Measurements from ENCODE around the gene SNX8. TPM values are rescaled to one million over a fixed set of nuclear protein-coding genes. Genes with fewer than 3 reads are reported as not detected.

SNX8 gene
- polyA plus RNA-seq, 1 donor from 2014 or later = 5.7 TPM

GRCh38 chr7:2354939-2355704 lies 40.9 kb upstream of the SNX8 start:
- Histone ChIP-seq H3K27ac (ENCODE audit: low read length) (peak overlapping the region; percentile 37), H4K20me1 (ENCODE audit: insufficient read depth) (no peaks in the 10 kb centered on the region), H2AFZ (ENCODE audit: low read depth, low read length) (no peak overlapping the region)

GRCh38 chr7:2354186-2354938 lies 40.1 kb upstream of the SNX8 start, which contains the start of gene EIF3B:
Gene EIF3B, plus strand, starts transcription at chr7:2354827. Its CDS starts 95 bp downstream, at chr7:2354922.
- Histone ChIP-seq H3K9ac (ENCODE audit: low read length) (peak within 1 kb of the TSS; percentile 93), H3F3A (ENCODE audit: insufficient read depth, low read length, poor library complexity, severe bottlenecking) (no peaks in the 10 kb centered on the region), H3K9me3 (ENCODE audit: low read length) (no peaks in the 10 kb centered on the region), H3K79me2 (replicated peaks; ENCODE audit: insufficient read depth, low read length) (peaks cover 40% of the 10 kb centered on the region), H3K27ac (ENCODE audit: low read length) (peak within 1 kb of the TSS; percentile 98), H3K9me2 (ENCODE audit: insufficient read depth, low read length) (no peaks in the 10 kb centered on the region), H3K36me3 (ENCODE audit: insufficient read depth, low read length) (no peaks in the 10 kb centered on the region), H2AFZ (ENCODE audit: low read depth, low read length) (peak within 1 kb of the TSS; percentile 97), H3K27me3 (ENCODE audit: insufficient read depth, low read depth, low read length) (no peaks in the 10 kb centered on the region), H3K4me3 (ENCODE audit: low read length) (peak within 1 kb of the TSS; percentile 95), H3K4me2 (ENCODE audit: low read length) (peak within 1 kb of the TSS; percentile 92), H4K20me1 (ENCODE audit: insufficient read depth) (no peaks in the 10 kb centered on the region)
- TF ChIP-seq MXI1 (conservative IDR thresholded peaks at IDR 0.05; ENCODE audit: poor library complexity, severe bottlenecking) (peak; percentile 98), RAD21 (conservative IDR thresholded peaks at IDR 0.05) (no peak), REST (IDR thresholded peaks at IDR 0.05; ENCODE audit: borderline replicate concordance) (peak; percentile 30), EZH2 (IDR thresholded peaks at IDR 0.05; ENCODE audit: borderline replicate concordance, insufficient read depth, low read length, poor library complexity, severe bottlenecking) (no peak), POLR2AphosphoS5 (IDR thresholded peaks at IDR 0.05) (peak; percentile 81), EP300 (conservative IDR thresholded peaks at IDR 0.05; ENCODE audit: poor library complexity, severe bottlenecking) (peak; percentile 62), TAF1 (IDR thresholded peaks at IDR 0.05; ENCODE audit: low read depth) (peak; percentile 13), CTCF (IDR thresholded peaks at IDR 0.05; ENCODE audit: poor library complexity, severe bottlenecking) (peak; percentile 22)

More at GRCh38 chr7:2354939-2355704, 40.9 kb upstream of the SNX8 start:
- peak overlapping the region; percentile 92 for H3K4me2 ChIP-seq (ENCODE audit: low read length)
- H3K9ac ChIP-seq (ENCODE audit: low read length) = peak overlapping the region; percentile 93
- H3K9me3 ChIP-seq (ENCODE audit: low read length) = no peaks in the 10 kb centered on the region
- no peaks in the 10 kb centered on the region for H3K9me2 ChIP-seq (ENCODE audit: insufficient read depth, low read length)
- H3K79me2 ChIP-seq (replicated peaks; ENCODE audit: insufficient read depth, low read length) = peaks cover 48% of the 10 kb centered on the region
- TF ChIP-seq SMC3 (conservative IDR thresholded peaks at IDR 0.05; ENCODE audit: poor library complexity) = no peak
- TF ChIP-seq POLR2AphosphoS5 (IDR thresholded peaks at IDR 0.05) = no peak
- TF ChIP-seq MXI1 (conservative IDR thresholded peaks at IDR 0.05; ENCODE audit: poor library complexity, severe bottlenecking) = peak; percentile 48
- TF ChIP-seq EP300 (conservative IDR thresholded peaks at IDR 0.05; ENCODE audit: poor library complexity, severe bottlenecking) = no peak
- no peak for TF ChIP-seq REST (IDR thresholded peaks at IDR 0.05; ENCODE audit: borderline replicate concordance)
- TF ChIP-seq TAF1 (IDR thresholded peaks at IDR 0.05; ENCODE audit: low read depth) = no peak
- no peak for TF ChIP-seq RAD21 (conservative IDR thresholded peaks at IDR 0.05)
- TF ChIP-seq EZH2 (IDR thresholded peaks at IDR 0.05; ENCODE audit: borderline replicate concordance, insufficient read depth, low read length, poor library complexity, severe bottlenecking) = no peak
- no peaks in the 10 kb centered on the region for H3F3A ChIP-seq (ENCODE audit: insufficient read depth, low read length, poor library complexity, severe bottlenecking)
- peak overlapping the region; percentile 95 for H3K4me3 ChIP-seq (ENCODE audit: low read length)
- H3K27me3 ChIP-seq (ENCODE audit: insufficient read depth, low read depth, low read length) = no peaks in the 10 kb centered on the region
- H3K36me3 ChIP-seq (ENCODE audit: insufficient read depth, low read length) = no peaks in the 10 kb centered on the region

All from neural cell (in vitro differentiated cells).